Activated T-helper 1 cell treated with anti-CD3 and anti-CD28 coated beads, Interleukin-2, amount 50 U/mL, for 16 hours (primary cell): ENCODE data around the gene MS4A2.
"Not testable (repeated sequence)": the region's sequence is repeated elsewhere in the genome, so short reads cannot be mapped to it uniquely, and the experiment has no call there.

Experiments used
- DNase-seq, 2 donors: peaks; one replicate each; pipeline ENCODE4 v3.0.0-alpha.2; 2020; ENCODE audit warnings: low read depth in 1 of 2, low spot score in 1 of 2

MS4A2 gene

GRCh38 chr11:60100516-60100915 is 12.1 kb downstream of the MS4A2 start:
- DNase-seq: no peak

DNA sequence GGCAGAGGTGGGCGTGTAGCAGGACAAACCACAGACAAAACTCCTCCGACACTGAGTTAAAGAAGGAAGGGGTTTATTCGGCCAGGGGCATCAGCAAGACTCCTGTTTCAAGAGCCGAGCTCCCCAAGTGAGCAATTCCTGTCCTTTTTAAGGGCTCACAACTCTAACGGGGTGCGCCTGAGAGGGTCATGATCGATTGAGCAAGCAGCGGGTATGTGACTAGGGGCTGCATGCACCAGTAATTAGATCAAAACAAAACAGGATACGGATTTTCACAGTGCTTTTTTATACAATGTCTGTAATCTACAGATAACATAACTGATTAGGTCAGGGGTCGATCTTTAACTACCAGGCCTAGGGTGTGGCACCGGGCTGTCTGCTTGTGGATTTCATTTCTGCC is 12.9 kb downstream of the MS4A2 start:
- DNase-seq: not testable (repeated sequence)

- DNase-seq: not testable (repeated sequence)
These were observed 16.1 kb downstream of the MS4A2 start for GRCh38 chr11:60104471-60105115.

GRCh38 chr11:60108631-60109030 is 20.2 kb downstream of the MS4A2 start:
- not testable (repeated sequence) for DNase-seq

- DNase-seq: no peak
These were observed 23.3 kb downstream of the MS4A2 start for GRCh38 chr11:60111793-60112192.

GRCh38 chr11:60116996-60117790 is 28.7 kb downstream of the MS4A2 start:
- no peak for DNase-seq

- no peak for DNase-seq
These were observed 29.9 kb downstream of the MS4A2 start for GRCh38 chr11:60118338-60118737.

DNA sequence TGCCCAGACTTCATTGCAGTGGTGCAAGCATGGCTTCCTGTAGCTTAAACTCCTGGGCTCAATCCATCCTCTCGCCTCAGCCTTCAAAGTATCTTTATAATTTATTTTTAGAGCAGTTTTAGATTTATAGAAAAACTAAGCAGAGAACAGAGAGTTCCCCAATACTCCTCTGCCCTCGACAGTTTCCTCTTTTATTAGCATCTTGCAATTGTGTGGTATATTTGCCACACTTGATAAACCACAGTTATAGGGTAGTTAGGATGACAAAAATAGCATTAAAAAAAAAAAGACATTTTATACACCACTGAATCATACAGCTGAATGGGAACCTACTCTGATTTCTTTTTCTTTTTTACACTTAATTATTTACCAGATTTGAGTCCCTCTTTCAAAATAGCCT is 31.2 kb downstream of the MS4A2 start:
- DNase-seq: no peak

DNA sequence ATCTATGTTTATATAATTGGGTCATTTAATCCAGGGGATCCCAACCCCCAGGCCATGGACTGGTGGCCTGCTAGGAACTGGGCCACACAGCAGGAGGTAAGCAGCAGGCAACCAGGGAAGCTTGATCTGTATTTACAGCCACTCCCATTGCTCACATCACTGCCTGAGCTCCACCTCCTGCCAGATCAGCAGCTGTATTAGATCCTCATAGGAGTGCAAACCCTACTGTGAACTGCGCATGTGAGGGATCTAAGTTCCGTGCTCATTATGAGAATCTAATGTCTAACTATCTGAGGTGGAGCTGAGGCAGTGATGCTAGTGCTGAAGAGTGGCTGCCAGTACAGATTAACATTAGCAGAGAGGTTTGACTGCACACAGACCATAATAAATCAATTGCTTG is 32.8 kb downstream of the MS4A2 start:
- no peak for DNase-seq

- DNase-seq: no peak
These were observed 34.1 kb downstream of the MS4A2 start for GRCh38 chr11:60122414-60123036.

- no peak for DNase-seq
These were observed 36.5 kb downstream of the MS4A2 start for GRCh38 chr11:60124802-60125432.

GRCh38 chr11:60125956-60126585 is 37.6 kb downstream of the MS4A2 start:
- no peak for DNase-seq

- no peak for DNase-seq
These were observed 38.9 kb downstream of the MS4A2 start for GRCh38 chr11:60127311-60127811.

DNA sequence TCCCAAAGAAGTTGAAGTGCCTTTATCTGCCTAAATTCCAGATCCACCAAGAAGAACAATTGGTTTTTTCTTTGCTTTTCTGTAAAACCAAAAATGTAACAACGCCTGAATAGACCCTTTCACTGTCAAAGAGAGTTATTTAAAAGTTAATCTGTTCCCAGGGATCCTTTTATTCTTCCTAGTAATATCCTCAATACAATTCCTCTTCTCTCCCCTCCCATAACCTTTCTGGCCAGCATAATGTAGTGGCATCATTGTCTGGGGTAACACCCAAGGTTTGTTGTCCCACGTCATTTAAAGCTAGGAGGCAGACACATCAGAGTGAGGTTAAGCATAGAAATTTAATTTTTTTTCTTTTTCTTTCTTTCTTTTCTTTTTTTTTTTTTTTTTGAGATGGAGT is 39.9 kb downstream of the MS4A2 start:
- DNase-seq: no peak

DNA sequence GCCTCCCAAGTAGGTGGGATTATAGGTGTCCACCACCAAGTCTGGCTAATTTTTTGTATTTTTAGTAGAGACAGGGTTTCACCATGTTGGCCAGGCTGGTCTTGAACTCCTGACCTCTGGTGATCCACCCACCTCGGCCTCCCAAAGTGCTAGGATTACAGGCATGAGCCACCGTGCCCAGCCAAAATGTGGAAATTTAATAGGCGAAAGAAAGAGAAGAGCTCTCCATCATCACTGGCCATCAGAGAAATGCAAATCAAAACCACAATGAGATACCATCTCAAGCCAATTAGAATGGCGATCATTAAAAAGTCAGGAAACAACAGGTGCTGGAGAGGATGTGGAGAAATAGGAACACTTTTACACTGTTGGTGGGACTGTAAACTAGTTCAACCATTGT is 40.4 kb downstream of the MS4A2 start:
- DNase-seq: not testable (repeated sequence)

DNA sequence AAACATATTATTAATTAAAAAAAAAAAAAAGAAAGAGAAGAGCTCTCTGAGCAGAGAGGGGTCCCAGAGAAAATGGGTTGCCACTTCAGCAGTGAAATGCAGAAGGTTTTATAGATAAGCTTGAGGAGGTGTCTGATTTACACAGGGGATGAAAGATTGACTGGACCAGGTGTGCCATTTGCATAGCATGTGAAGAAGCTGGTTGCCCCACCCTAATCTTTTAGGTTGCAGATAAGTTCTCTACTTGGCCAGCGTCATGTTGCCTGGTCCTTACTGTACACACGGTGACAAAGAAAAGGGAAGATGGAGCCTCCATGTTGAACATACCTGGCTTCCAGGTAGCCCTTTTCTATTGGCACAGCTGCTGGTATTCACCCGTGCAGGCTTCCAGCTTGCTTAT is 41.4 kb downstream of the MS4A2 start:
- DNase-seq: no peak

DNA sequence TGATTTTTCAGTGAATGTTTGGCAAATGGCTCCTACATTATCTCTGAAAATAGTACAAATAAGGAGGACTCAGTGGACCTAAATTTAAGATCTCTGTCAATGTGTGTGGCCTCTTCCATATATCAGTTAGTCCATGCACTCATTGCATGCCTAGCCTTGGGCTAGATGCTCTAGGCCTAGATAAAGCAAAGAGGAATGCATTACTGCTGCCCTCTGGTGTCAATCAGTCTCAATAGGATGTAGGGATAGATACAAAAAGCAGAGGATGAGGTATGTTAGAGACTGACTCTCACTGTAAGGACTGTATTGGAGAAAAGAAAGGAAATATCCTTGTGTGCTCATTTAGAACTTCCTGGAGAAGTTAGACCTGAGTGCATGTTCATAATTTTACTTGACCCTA is 42.0 kb downstream of the MS4A2 start:
- no peak for DNase-seq

DNA sequence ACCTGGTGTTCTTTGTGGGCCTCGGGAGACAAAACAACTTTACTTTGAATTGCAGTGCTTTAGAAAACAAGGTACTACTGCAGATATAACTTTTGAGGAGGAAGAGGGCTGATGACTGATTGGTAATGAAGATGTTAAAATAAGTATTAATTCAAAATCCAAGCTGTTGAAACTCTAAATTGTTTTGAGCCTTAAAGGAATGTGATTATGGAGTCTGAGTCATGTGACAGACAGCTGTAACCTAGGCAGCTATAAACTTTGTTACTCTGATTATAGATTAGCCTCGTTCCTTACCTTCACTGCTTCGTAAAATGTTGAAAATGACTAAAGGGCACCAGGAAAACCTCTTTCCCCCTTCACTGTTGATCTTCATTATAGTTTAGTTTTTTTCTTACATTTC is 43.4 kb downstream of the MS4A2 start:
- DNase-seq: no peak

- no peak for DNase-seq
These were observed 45.5 kb downstream of the MS4A2 start for GRCh38 chr11:60133917-60134316.

DNA sequence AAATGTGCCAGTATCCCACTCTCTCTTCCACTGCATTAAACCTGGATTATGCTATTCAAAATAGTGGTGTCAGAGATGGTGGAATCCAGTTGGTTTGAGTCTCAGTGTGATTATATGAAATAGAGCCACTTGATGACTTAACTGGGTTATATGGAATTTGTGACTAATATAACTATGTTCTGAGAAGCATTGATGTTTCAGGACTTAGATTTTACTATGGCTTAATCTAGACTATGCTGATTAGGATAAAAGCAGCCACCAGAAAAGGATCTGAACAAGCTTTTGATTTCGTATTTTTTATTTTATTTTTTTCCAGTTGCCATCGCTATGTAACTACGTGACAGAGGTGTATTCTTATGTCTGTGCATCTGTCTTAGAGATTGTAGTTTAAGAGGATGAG is 55.3 kb downstream of the MS4A2 start:
- no peak for DNase-seq

DNA sequence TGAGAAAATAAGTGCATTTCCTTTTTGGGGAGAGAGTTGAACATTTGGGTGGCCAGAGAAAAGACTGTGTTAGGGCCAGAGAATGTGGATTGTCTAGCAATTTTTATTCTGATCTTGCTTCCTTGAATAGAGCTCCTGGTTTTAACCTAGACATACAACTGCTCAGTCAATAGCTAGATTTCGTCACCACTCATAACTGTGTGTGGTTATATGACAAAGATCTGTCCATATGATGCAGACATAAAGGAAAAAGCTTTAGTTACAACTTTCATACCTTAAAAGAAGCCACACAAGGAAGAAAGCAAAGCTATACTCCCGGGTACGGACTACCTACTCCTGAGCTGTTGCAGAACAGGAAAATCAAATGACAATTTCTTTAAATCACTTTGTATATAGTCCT is 57.2 kb downstream of the MS4A2 start:
- DNase-seq: no peak
